KMS-11 (cell line): Measurements from ENCODE around the gene METTL27.

Experiments used
- H2AFZ ChIP-seq: fragments of 200-600 bp; sonication (generic); 2 replicates; pipeline ENCODE4 v1.6.1; 2016; ENCODE audit warnings: antibody characterized with exemption, mixed run types, low read depth
- H3K27ac ChIP-seq: fragments of 200-600 bp; sonication (generic); 2 replicates; pipeline ENCODE4 v1.6.1; 2016; ENCODE audit warnings: mild to moderate bottlenecking, mixed run types
- H3K27me3 ChIP-seq: fragments of 200-600 bp; sonication (generic); 2 replicates; pipeline ENCODE4 v1.6.1; 2017; ENCODE audit warnings: mild to moderate bottlenecking, low read depth, mixed run types, moderate library complexity; ENCODE audit not compliant: insufficient read depth
- H3K36me3 ChIP-seq: fragments of 200-600 bp; sonication (generic); 2 replicates; pipeline ENCODE4 v1.6.1; 2017; ENCODE audit warnings: mild to moderate bottlenecking, mixed run types; ENCODE audit not compliant: insufficient read depth
- H3K4me1 ChIP-seq: fragments of 200-600 bp; sonication (generic); 2 replicates; pipeline ENCODE4 v1.6.1; 2016; ENCODE audit warnings: mild to moderate bottlenecking, low read depth, mixed run types; ENCODE audit not compliant: poor library complexity, severe bottlenecking
- H3K4me2 ChIP-seq: fragments of 200-600 bp; sonication (generic); 2 replicates; pipeline ENCODE4 v1.7.0; 2016; ENCODE audit warnings: mild to moderate bottlenecking, mixed run types
- H3K4me3 ChIP-seq: fragments of 200-600 bp; sonication (generic); IDR thresholded peaks from 2 replicates; pipeline ENCODE4 v1.6.1; 2017; ENCODE audit warnings: low read depth, low read length, mixed read lengths; ENCODE audit not compliant: insufficient read depth
- H3K79me2 ChIP-seq: fragments of 200-600 bp; sonication (generic); 2 replicates; pipeline ENCODE4 v1.6.1; 2016; ENCODE audit warnings: low read depth, mixed run types; ENCODE audit not compliant: insufficient read depth
- H3K9ac ChIP-seq: fragments of 200-600 bp; sonication (generic); 2 replicates; pipeline ENCODE4 v1.6.1; 2016; ENCODE audit warnings: mild to moderate bottlenecking, mixed run types
- H4K20me1 ChIP-seq: fragments of 200-600 bp; sonication (generic); 2 replicates; pipeline ENCODE4 v1.6.1; 2016; ENCODE audit warnings: mild to moderate bottlenecking, mixed run types; ENCODE audit not compliant: insufficient read depth
- CTCF ChIP-seq: fragments of 200-600 bp; sonication (generic); conservative IDR thresholded peaks from 2 replicates; pipeline ENCODE4 v1.6.1; 2017; ENCODE audit warnings: low read depth, mild to moderate bottlenecking, antibody characterized with exemption, low read length, moderate library complexity, mixed read lengths

METTL27 gene

DNA sequence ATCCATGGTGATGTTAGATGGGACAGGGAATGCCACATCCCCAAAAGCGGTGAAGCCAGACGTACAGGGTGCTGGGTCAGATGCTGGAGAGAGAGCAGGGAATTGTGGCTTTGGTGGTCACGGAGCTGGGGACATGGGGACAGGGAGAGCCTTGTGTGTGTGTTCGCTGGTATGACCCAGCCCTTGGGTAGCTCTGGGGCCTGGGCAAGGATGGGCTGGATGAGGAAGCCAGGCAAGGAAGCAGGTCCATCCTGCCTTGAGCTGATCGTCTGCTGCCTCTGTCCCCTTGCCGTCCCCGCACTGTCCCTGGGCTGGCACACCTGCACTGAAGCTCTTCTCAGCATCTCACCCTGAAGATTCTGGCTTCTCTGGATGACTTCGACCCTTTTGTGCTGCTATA is 26.9 kb downstream of the METTL27 start:
- H3K79me2 ChIP-seq = no peaks in the 10 kb centered on the region
- H3K36me3 ChIP-seq = no peaks in the 10 kb centered on the region
- no peaks in the 10 kb centered on the region for H3K27me3 ChIP-seq
- H3K4me1 ChIP-seq = no peaks in the 10 kb centered on the region
- H4K20me1 ChIP-seq = no peaks in the 10 kb centered on the region
- H3K4me2 ChIP-seq = no peak overlapping the region
- H3K9ac ChIP-seq = no peak overlapping the region
- TF ChIP-seq CTCF = no peak
- no peak overlapping the region for H2AFZ ChIP-seq
- H3K4me3 ChIP-seq = no peak overlapping the region
- no peak overlapping the region for H3K27ac ChIP-seq

DNA sequence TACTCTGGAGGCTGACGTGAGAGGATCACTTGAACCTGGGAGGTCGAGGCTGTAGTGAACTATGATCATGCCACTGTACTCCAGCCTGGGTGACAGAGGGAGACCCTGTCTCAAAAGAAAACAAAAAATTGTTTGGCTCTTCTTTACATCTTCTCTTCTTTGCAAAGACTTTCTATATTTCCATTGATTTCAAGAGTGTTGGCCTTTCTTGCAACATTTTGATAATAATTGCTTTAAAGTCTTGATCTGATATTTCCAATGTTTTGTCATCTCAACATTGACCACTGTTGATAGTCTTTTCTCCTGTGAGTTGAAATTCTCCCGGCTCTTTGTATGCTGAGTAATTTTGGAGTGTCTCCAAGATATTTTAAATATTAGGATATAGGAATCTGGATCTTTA is 29.3 kb downstream of the METTL27 start:
- H3K27ac ChIP-seq = no peak overlapping the region
- H3K4me1 ChIP-seq = no peaks in the 10 kb centered on the region
- H4K20me1 ChIP-seq = no peaks in the 10 kb centered on the region
- no peak overlapping the region for H3K4me3 ChIP-seq
- H3K9ac ChIP-seq = no peak overlapping the region
- H3K4me2 ChIP-seq = no peak overlapping the region
- H3K27me3 ChIP-seq = no peaks in the 10 kb centered on the region
- H3K79me2 ChIP-seq = no peaks in the 10 kb centered on the region
- no peak for TF ChIP-seq CTCF
- no peaks in the 10 kb centered on the region for H3K36me3 ChIP-seq
- H2AFZ ChIP-seq = no peak overlapping the region

DNA sequence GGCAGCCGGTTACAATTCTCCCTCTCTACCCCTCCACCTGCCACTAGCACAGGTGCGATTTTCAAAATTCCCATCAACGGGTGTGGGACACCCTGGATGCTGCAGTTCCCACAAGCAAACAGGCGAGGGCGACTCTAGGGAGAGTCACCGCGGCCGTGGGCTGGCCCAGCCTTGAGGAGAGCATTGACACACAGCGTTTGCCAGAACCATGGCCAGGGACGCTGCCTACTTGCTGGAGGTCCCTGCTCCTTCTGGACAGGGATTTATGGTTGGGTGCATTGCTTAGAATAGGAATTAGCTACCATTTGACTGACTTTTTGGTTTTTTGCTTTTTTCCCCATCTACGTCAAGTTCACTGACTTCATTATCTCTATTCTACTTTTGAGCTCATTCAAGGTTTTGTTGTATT is 30.6 kb downstream of the METTL27 start:
- H3K4me3 ChIP-seq = no peak overlapping the region
- peak; percentile 78 for TF ChIP-seq CTCF
- H3K79me2 ChIP-seq = no peaks in the 10 kb centered on the region
- H3K36me3 ChIP-seq = no peaks in the 10 kb centered on the region
- no peaks in the 10 kb centered on the region for H3K4me1 ChIP-seq
- no peaks in the 10 kb centered on the region for H4K20me1 ChIP-seq
- no peak overlapping the region for H3K27ac ChIP-seq
- H3K4me2 ChIP-seq = no peak overlapping the region
- no peak overlapping the region for H3K9ac ChIP-seq
- H3K27me3 ChIP-seq = no peaks in the 10 kb centered on the region
- H2AFZ ChIP-seq = no peak overlapping the region

DNA sequence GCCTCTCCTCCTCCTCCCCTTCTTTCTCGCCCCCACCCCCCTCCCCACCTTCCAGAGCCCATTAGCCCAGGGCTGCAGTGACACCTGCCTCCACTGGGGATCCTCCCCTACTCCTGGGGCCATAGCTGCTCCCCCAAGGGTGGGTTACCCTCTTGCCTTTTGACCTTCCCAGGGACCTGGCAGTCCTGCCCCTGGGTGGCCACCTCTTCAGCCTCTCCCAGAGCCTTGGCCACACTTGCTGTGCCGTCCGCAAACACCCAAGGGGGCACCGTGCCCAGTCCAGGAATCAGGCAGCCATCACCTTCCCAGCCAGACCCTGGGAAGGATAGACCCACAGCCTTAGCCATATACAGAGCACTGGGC is 31.3 kb downstream of the METTL27 start:
- H3K9ac ChIP-seq = no peak overlapping the region
- no peak overlapping the region for H3K4me3 ChIP-seq
- H3K4me2 ChIP-seq = no peak overlapping the region
- no peaks in the 10 kb centered on the region for H3K79me2 ChIP-seq
- no peak overlapping the region for H3K27ac ChIP-seq
- no peak overlapping the region for H2AFZ ChIP-seq
- H3K4me1 ChIP-seq = no peaks in the 10 kb centered on the region
- no peak for TF ChIP-seq CTCF
- H3K36me3 ChIP-seq = no peaks in the 10 kb centered on the region
- H4K20me1 ChIP-seq = no peaks in the 10 kb centered on the region
- no peaks in the 10 kb centered on the region for H3K27me3 ChIP-seq
